ENCODE results near the gene GAPDH.
A peak's percentile ranks its signal among the peaks of the same experiment; 100 is the strongest.
"Not testable (repeated sequence)": the region's sequence is repeated elsewhere in the genome, so short reads cannot be mapped to it uniquely, and the experiment has no call there.

GAPDH gene

DNA sequence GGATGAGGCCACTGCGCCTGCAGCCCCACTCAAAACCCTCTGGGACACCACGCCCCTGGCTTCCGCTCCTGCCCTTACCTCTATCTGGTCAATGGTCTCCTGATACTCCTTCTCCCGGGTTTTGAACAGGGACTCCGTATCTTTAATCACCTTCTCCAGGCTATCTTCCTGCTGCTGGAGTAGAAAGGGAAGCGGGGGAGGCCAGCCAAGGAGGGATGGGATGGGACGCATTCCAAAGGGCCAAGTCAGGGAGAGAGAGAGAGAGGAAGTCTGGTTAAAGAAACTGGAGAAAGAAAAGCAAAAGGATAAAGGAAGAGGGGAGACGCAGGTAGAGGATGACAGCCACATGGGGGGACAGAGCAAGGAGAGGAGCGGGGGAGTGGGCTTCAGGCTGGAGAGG, 13.7 kb downstream of the GAPDH start:
- peak in 1 of 2 experiments; percentile 73 for DNase-seq

- DNase-seq, result no peak
These were observed 14.2 kb downstream of the GAPDH start for GRCh38 chr12:6548556-6548955.

GRCh38 chr12:6548966-6549683, 14.8 kb downstream of the GAPDH start:
- no peak for DNase-seq

DNA sequence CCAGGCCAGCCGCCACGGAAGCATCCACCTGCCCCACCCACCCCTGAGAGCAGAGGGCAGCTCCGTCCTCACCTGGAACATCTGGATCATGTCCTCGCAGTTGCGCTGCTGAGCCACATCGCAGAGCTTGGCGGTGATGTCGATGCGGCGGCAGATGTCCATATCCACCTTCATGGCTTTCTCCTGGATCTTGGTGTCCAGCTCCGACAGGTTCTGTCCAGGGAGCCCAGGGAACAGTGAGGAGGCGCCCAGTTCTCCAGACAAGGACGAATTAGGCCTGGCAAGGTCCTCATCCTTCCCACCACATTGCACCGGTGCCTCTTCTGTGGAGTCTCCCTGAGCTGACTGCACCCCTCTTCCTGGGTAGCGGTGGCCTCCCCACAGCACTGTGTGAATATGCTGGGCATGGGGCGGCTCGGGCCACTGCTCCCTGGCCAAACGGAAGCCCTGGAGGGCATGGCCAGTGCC, 15.4 kb downstream of the GAPDH start:
- no peak for DNase-seq

DNA sequence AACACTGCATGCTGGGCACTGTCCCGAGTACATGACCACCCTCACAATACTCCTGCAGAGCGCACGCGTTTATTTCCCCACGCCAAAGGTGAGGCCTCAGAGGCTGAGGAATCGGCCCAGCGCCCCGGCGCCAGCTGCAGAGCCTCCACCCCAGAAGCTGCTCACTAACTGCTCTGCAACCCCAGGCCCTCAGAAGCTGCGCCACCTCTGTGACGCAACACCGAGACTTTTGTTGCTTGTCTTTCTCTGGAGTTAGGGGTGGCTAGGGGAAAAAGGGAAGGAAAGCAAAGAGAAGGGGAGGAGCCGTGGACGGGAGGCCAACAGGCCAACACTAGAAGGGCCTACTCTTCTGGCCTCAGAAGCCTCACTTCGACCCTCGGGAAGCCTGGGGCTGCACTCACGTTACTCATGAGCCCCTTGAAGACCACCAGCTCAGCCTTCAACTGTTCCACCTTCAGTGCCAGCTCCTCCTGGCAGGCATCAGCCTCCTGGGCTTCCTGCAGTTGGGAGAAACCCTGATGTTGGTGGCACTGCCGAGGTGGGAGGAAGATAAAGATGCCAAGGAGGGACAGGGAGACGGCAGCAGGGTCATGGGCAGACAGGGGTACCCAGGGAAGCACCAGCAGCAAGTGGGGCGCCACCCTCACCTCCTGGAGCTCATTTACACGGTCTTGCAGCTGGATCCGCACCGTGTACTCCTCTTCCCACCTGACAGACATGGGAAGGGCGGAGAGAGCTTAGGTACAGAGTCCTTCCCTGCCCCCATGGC, 16.2 kb downstream of the GAPDH start:
- no peak for DNase-seq

DNA sequence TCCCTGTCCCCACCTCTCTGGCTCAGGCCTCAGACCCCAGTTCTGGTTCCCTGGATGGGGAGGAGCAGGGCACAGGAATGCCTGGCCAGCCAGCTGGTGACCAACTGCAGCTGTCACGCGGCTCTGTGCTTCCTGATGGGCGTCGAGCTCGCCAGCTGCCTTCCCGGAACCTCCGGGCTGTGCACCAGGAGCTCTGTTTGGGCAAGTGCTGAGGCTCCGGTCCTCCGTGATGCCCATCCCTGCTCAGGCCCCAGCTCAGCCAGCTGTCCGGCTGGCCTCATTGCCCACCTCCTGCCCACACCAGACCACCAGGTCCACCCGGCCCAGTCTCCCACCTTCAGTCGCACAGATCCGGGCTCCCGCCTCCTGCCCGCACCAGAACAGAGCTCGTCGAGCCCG, 16.7 kb downstream of the GAPDH start:
- no peak for DNase-seq

DNA sequence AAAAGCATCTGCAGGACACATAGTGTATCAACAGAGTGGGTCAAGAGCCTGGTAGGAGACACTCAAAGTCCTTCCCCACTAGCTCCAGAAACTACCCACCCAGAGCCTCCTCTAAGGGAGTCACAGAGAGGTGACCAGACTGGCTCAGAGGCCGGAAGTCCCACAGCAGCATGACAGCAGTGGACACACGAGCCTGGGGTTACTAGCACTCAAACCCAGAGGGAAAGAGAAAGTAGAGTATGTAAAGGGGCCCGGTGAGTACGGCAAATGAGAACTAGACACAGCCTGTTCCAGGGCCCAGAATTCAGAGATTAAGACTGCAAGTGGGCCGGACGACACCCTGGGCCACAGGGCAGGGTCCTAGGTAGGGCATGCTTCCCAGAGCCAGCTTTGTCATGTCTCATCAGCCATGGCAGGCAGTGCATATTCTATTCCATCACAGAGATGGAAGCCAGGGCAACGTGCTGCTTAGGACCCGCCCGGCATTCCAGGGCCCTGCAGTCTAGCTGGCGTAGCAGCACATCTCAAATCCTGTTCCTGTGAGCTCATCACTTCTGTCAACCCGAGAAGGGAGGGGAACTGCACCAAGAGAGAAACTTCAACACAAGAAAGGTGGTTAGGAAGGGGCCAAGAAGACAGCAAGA, 17.3 kb downstream of the GAPDH start:
- DNase-seq, result no peak

GRCh38 chr12:6552140-6552551, 17.8 kb downstream of the GAPDH start:
- DNase-seq, result no peak

- DNase-seq, result no peak
These were observed 18.9 kb downstream of the GAPDH start for GRCh38 chr12:6553051-6553868.

GRCh38 chr12:6554168-6555017, 20.1 kb downstream of the GAPDH start:
- peak in 1 of 2 experiments; percentile 41 for DNase-seq

- no peak for DNase-seq
These were observed 20.8 kb downstream of the GAPDH start for GRCh38 chr12:6555018-6555691.

GRCh38 chr12:6556496-6556817, 22.1 kb downstream of the GAPDH start:
- DNase-seq, result not testable (repeated sequence)

- no peak for DNase-seq
These were observed 22.5 kb downstream of the GAPDH start for GRCh38 chr12:6556857-6557256.

GRCh38 chr12:6558014-6558760, 23.9 kb downstream of the GAPDH start:
- peak; percentile 78 to 83 for DNase-seq

DNA sequence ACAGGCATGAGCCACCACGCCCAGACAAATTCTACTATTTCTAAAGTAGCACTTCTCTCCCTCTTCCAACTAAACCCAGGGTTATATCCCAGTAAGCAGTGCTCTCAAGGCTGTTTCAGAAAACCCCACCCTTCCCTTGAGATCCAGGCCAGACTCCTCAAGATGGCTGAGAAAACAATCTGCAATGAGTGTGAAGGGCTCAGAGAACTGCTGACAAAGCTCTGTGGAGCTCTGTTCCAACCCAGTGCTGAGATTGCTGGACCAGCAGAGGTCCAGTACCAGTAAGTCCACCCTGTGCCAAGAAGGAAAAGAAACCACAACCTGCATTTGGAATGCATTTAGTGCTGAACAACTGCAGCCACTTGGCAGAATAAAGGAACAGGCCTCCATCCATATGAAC, 25.2 kb downstream of the GAPDH start:
- no peak for DNase-seq

DNA sequence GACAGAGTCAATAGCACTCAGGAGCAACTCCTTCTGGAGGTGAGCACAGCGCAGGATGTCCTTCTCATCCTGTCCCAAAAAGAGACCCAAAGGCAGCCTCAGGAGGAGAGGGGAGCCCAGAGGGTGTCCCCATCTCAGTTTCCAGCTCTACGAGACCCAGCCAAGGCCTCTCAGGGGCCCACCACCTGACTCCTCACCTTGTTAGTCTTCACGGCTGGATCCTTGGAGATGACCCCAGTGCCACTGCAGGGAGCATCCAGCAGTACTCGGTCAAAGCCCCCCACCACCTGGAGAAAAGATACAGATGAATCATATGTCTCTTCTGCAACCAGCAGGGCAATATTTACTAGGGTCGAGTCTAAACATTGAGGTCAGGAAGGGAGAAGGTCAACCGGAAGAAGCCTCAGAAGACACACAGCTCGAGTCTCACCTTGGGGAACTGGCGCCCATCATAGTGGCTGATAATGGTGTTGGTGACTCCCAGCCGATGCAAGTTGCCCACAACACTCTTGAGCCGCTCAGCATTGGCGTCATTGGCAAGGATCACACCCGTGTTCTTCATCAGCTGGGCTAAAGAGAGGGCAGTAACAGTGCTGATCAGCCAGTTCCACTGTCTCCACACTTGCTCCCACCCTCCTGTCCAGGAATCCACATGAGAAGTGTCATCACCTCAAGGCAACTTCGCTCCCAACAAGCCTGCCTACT, 26.3 kb downstream of the GAPDH start:
- DNase-seq, result no peak

DNA sequence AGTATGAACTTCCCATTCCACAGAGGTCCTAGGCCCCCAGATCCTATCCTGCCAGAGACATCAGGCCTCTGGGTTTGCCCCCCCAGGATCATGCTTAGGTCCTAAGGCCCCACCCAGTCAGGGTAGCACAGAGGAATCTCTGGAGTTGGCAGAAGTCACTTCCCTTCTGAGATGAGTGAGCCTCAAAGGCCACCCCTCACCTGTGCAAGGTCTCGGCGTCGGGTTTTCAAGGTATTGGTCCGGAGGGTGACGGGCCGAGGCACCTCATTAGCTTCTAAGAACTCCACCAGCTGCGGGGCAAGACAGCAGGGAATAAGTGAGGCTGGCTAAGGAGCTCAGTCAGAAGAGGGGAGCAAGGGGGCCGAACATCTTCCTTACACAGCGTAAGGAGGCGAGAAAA, 28.6 kb downstream of the GAPDH start:
- DNase-seq, result no peak

DNA sequence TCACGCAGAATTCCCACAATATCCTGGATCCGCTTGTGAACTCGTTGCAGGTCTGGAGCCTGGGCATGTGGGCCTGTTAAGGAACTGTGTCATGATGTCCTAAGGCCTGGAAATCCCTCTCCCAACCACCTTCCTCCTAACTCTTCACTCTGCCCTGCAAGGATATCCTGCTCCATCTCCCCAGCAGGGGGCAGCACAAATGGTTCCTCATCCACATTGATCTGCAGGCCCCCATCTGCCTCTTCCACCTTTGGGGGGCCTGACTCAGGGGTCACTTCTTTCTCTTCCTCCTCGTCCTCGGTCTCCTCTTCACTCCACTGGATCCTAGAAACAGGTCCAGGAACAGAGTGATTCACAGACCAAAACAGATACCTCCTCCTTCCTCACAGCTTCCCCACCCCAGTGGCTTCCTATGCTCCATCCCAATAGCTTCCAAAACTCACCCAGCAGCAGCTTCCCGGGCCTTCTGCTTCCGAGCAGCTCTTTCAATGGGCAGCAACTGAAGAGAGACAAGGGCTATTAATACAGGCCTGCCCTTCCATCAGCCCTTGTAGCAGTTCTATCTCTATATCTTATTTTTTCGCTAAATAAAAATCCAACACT, 29.2 kb downstream of the GAPDH start:
- DNase-seq, result peak in 1 of 2 experiments; percentile 56

DNA sequence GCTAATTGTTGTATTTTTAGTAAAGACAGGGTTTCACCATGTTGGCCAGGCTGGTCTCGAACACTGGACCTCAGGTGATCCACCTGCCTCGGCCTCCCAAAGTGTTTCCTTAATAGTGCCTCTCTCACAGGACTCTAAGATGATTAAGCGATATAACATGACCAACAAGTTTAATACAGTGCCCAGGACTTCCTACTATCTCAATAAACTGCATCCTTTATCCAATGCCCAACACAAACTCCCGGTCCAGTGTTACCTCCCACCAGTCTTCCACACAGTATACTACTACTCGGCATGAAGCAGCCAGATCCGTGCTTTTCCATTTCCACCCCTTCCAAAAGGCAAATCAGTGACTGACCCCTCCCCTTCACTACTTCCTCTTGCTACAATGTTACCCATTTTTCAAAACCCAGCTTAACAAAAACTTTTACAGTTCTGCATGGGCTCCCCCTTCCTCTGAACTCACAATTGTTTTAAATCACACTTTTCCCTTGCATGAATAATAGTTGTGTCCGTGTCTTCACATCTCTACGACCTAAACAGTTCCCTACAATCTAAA, 32.9 kb downstream of the GAPDH start:
- no peak for DNase-seq

All from SW 1271 (cell line).